PC-9 (cell line): ENCODE data around the gene MRO.

Experiments used
- EZH2 ChIP-seq: fragments of 200-600 bp; sonication (generic); IDR thresholded peaks from 2 replicates; pipeline ENCODE4 v1.8.0; 2017; ENCODE audit warnings: antibody characterized with exemption, low read depth
- TF ChIP-seq, protein P1 (sequence below): fragments of 200-600 bp; sonication (generic); conservative IDR thresholded peaks from 2 replicates; pipeline ENCODE4 v1.6.1; 2017; ENCODE audit warnings: mixed run types, antibody characterized with exemption, mild to moderate bottlenecking, moderate library complexity

DNA sequence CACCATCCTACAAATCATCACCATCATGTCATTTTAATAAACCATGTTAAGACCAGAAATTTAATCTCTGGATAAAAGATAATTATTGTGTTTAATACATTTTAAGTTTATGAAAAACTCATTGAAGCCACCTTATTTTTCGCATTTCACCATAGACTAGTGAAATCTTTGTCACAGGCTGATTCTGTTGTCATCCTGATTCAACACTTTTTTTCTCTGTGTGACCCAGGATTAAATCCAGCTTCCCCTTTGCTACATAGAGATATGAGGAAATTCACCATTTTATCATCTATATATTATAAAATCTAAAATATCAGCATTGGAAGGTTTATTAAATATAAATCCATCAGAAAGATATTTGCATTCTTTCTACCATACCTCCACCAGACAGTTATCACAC lies 29.2 kb upstream of the MRO start:
- TF ChIP-seq, protein P1, sequence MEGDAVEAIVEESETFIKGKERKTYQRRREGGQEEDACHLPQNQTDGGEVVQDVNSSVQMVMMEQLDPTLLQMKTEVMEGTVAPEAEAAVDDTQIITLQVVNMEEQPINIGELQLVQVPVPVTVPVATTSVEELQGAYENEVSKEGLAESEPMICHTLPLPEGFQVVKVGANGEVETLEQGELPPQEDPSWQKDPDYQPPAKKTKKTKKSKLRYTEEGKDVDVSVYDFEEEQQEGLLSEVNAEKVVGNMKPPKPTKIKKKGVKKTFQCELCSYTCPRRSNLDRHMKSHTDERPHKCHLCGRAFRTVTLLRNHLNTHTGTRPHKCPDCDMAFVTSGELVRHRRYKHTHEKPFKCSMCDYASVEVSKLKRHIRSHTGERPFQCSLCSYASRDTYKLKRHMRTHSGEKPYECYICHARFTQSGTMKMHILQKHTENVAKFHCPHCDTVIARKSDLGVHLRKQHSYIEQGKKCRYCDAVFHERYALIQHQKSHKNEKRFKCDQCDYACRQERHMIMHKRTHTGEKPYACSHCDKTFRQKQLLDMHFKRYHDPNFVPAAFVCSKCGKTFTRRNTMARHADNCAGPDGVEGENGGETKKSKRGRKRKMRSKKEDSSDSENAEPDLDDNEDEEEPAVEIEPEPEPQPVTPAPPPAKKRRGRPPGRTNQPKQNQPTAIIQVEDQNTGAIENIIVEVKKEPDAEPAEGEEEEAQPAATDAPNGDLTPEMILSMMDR, result no peak
- no peak for TF ChIP-seq EZH2
